ENCODE measurements around the gene TOMM70. TPM values are rescaled to one million over a fixed set of nuclear protein-coding genes. Genes with fewer than 3 reads are reported as not detected.
"Not testable (repeated sequence)": the region's sequence is repeated elsewhere in the genome, so short reads cannot be mapped to it uniquely, and the experiment has no call there.

Gene TOMM70
- polyA plus RNA-seq, 1 donor (not counting 4 experiments of a cell fraction or from before 2014, with no cell fraction given): 40.8 TPM

DNA sequence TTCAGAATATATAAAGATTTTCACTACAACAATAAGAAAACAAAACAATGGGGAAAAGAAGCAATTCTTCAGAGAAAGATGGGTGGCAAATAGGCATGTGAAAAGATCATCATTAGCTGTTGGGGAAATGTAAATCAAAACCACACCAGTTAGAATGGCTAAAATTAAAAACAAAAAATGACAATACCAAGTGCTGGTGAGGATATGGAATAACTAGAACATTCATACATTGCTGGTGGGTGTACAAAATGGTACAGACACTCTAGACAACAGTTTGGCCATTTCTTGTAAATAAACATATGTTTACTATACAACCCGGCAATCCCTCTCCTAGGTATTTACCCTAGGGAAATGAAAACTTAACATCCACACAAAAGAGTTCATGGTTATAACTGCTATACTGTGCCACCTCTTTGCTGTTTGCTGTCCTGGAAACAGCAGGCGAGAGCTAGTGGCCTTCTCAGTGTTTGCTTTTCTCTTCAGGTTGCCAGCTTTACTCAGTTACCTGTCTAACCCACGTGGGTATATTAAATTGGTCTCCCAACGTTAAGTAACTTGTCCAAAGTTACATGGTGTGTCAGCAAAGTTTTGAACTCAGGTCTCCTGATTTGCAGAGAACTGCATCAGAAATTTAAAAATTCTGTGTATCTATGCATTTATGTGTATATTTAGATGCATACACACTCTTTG, 70.9 kb downstream of the TOMM70 start:
- H2AFZ ChIP-seq (ENCODE audit: control insufficient read depth, low read length): no peak overlapping the region
- no peak overlapping the region for H3K9ac ChIP-seq (ENCODE audit: control insufficient read depth, extremely low read depth, insufficient read depth, low read length)
- no peak for FAIRE-seq
- peaks cover 0 to 2% of the 10 kb centered on the region in 2 experiments for H3K36me3 ChIP-seq (ENCODE audit: control insufficient read depth in 2 of 2, extremely low read depth in 1 of 2, insufficient read depth in 2 of 2, low read length in 2 of 2)
- no peak for TF ChIP-seq EZH2 (IDR thresholded peaks at IDR 0.05; ENCODE audit: low read length)
- TF ChIP-seq, protein P1, sequence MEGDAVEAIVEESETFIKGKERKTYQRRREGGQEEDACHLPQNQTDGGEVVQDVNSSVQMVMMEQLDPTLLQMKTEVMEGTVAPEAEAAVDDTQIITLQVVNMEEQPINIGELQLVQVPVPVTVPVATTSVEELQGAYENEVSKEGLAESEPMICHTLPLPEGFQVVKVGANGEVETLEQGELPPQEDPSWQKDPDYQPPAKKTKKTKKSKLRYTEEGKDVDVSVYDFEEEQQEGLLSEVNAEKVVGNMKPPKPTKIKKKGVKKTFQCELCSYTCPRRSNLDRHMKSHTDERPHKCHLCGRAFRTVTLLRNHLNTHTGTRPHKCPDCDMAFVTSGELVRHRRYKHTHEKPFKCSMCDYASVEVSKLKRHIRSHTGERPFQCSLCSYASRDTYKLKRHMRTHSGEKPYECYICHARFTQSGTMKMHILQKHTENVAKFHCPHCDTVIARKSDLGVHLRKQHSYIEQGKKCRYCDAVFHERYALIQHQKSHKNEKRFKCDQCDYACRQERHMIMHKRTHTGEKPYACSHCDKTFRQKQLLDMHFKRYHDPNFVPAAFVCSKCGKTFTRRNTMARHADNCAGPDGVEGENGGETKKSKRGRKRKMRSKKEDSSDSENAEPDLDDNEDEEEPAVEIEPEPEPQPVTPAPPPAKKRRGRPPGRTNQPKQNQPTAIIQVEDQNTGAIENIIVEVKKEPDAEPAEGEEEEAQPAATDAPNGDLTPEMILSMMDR (optimal IDR thresholded peaks at IDR 0.05 in 1 of 3, IDR thresholded peaks at IDR 0.05 in 1 of 3, conservative IDR thresholded peaks at IDR 0.05 in 1 of 3; ENCODE audit: extremely low read depth in 1 of 3, insufficient read depth in 2 of 3, low read length in 3 of 3): no peak
- no peak for DNase-seq (ENCODE audit: low read depth, low spot score)
- dilution Hi-C loops (cut with MboI; ENCODE audit: extremely low pct_ligation_motif_present, low sequenced_read_pairs): no loop called here
- no peaks in the 10 kb centered on the region for H3K27me3 ChIP-seq (ENCODE audit: control insufficient read depth, extremely low read depth, insufficient read depth, low read length)
- no peak overlapping the region for H3K27ac ChIP-seq (ENCODE audit: control insufficient read depth, insufficient read depth, low read length)
- H3K4me2 ChIP-seq (ENCODE audit: control insufficient read depth, extremely low read depth, insufficient read depth, low read depth, low read length): no peak overlapping the region
- peaks cover 4% of the 10 kb centered on the region for H3K79me2 ChIP-seq (ENCODE audit: control insufficient read depth, insufficient read depth, low read length)
- peaks cover 5% of the 10 kb centered on the region for H3K4me1 ChIP-seq (ENCODE audit: control insufficient read depth, extremely low read depth, insufficient read depth, low read length)
- H4K20me1 ChIP-seq (ENCODE audit: control insufficient read depth, extremely low read depth, insufficient read depth, low read length): no peaks in the 10 kb centered on the region
- H3K4me3 ChIP-seq (ENCODE audit: control insufficient read depth in 2 of 3, extremely low read depth in 1 of 3, insufficient read depth in 2 of 3, low read depth in 1 of 3, low read length in 3 of 3): no peak overlapping the region
- H3K9me1 ChIP-seq (ENCODE audit: control insufficient read depth, extremely low read depth, insufficient read depth, low read length): no peaks in the 10 kb centered on the region
- H3K9me3 ChIP-seq (ENCODE audit: control insufficient read depth, low read depth, low read length): no peaks in the 10 kb centered on the region

- H3K4me2 ChIP-seq (ENCODE audit: control insufficient read depth, extremely low read depth, insufficient read depth, low read depth, low read length); H3K4me3 ChIP-seq (ENCODE audit: control insufficient read depth in 2 of 3, extremely low read depth in 1 of 3, insufficient read depth in 2 of 3, low read depth in 1 of 3, low read length in 3 of 3); H3K9me3 ChIP-seq (ENCODE audit: control insufficient read depth, low read depth, low read length); H3K27me3 ChIP-seq (ENCODE audit: control insufficient read depth, extremely low read depth, insufficient read depth, low read length); H3K36me3 ChIP-seq (ENCODE audit: control insufficient read depth in 2 of 2, extremely low read depth in 1 of 2, insufficient read depth in 2 of 2, low read length in 2 of 2); H3K4me1 ChIP-seq (ENCODE audit: control insufficient read depth, extremely low read depth, insufficient read depth, low read length); DNase-seq (ENCODE audit: low read depth, low spot score); H2AFZ ChIP-seq (ENCODE audit: control insufficient read depth, low read length); H3K79me2 ChIP-seq (ENCODE audit: control insufficient read depth, insufficient read depth, low read length); H3K9ac ChIP-seq (ENCODE audit: control insufficient read depth, extremely low read depth, insufficient read depth, low read length); H3K27ac ChIP-seq (ENCODE audit: control insufficient read depth, insufficient read depth, low read length); H3K9me1 ChIP-seq (ENCODE audit: control insufficient read depth, extremely low read depth, insufficient read depth, low read length); dilution Hi-C loops (cut with MboI; ENCODE audit: extremely low pct_ligation_motif_present, low sequenced_read_pairs); FAIRE-seq; H4K20me1 ChIP-seq (ENCODE audit: control insufficient read depth, extremely low read depth, insufficient read depth, low read length): not testable (repeated sequence)
Measured at GRCh38 chr3:100327377-100327776, 73.5 kb downstream of the TOMM70 start.

DNA sequence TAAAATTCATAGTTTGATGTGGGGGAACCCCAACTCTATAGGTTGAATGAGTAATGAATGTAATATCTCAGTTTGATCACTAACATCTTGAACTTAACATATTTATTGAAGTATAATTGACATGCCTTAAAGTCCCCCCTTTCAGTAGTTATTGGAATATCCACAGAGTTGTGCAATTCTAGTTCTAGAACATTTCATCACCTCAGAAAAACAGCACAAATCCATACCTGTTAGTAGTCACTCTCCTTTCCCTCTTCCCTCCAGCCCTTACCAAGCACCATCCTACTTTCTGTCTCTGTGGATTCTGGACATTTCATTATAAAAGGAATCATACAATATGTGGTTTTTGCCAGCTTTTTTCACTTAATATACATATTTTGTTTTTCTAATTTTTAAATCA, 75.1 kb downstream of the TOMM70 start:
- H2AFZ ChIP-seq (ENCODE audit: control insufficient read depth, low read length): no peak overlapping the region
- peaks cover 0 to 2% of the 10 kb centered on the region in 2 experiments for H3K36me3 ChIP-seq (ENCODE audit: control insufficient read depth in 2 of 2, extremely low read depth in 1 of 2, insufficient read depth in 2 of 2, low read length in 2 of 2)
- no peak overlapping the region for H3K4me3 ChIP-seq (ENCODE audit: control insufficient read depth in 2 of 3, extremely low read depth in 1 of 3, insufficient read depth in 2 of 3, low read depth in 1 of 3, low read length in 3 of 3)
- H3K9me3 ChIP-seq (ENCODE audit: control insufficient read depth, low read depth, low read length): no peaks in the 10 kb centered on the region
- no peak overlapping the region for H3K4me2 ChIP-seq (ENCODE audit: control insufficient read depth, extremely low read depth, insufficient read depth, low read depth, low read length)
- H3K4me1 ChIP-seq (ENCODE audit: control insufficient read depth, extremely low read depth, insufficient read depth, low read length): no peaks in the 10 kb centered on the region
- no peaks in the 10 kb centered on the region for H3K27me3 ChIP-seq (ENCODE audit: control insufficient read depth, extremely low read depth, insufficient read depth, low read length)
- no peak overlapping the region for H3K9ac ChIP-seq (ENCODE audit: control insufficient read depth, extremely low read depth, insufficient read depth, low read length)
- no peaks in the 10 kb centered on the region for H4K20me1 ChIP-seq (ENCODE audit: control insufficient read depth, extremely low read depth, insufficient read depth, low read length)
- H3K27ac ChIP-seq (ENCODE audit: control insufficient read depth, insufficient read depth, low read length): no peak overlapping the region
- DNase-seq (ENCODE audit: low read depth, low spot score) (no peak), FAIRE-seq (no peak)
- no peak for TF ChIP-seq EZH2 (IDR thresholded peaks at IDR 0.05; ENCODE audit: low read length)
- TF ChIP-seq, protein P1 (optimal IDR thresholded peaks at IDR 0.05 in 1 of 3, IDR thresholded peaks at IDR 0.05 in 1 of 3, conservative IDR thresholded peaks at IDR 0.05 in 1 of 3; ENCODE audit: extremely low read depth in 1 of 3, insufficient read depth in 2 of 3, low read length in 3 of 3): no peak
- dilution Hi-C loops (cut with MboI; ENCODE audit: extremely low pct_ligation_motif_present, low sequenced_read_pairs): no loop called here
- no peaks in the 10 kb centered on the region for H3K9me1 ChIP-seq (ENCODE audit: control insufficient read depth, extremely low read depth, insufficient read depth, low read length)
- no peaks in the 10 kb centered on the region for H3K79me2 ChIP-seq (ENCODE audit: control insufficient read depth, insufficient read depth, low read length)
